ENCODE measurements around the gene GKAP1.
"Not testable (repeated sequence)": the region's sequence is repeated elsewhere in the genome, so short reads cannot be mapped to it uniquely, and the experiment has no call there.

Gene GKAP1

DNA sequence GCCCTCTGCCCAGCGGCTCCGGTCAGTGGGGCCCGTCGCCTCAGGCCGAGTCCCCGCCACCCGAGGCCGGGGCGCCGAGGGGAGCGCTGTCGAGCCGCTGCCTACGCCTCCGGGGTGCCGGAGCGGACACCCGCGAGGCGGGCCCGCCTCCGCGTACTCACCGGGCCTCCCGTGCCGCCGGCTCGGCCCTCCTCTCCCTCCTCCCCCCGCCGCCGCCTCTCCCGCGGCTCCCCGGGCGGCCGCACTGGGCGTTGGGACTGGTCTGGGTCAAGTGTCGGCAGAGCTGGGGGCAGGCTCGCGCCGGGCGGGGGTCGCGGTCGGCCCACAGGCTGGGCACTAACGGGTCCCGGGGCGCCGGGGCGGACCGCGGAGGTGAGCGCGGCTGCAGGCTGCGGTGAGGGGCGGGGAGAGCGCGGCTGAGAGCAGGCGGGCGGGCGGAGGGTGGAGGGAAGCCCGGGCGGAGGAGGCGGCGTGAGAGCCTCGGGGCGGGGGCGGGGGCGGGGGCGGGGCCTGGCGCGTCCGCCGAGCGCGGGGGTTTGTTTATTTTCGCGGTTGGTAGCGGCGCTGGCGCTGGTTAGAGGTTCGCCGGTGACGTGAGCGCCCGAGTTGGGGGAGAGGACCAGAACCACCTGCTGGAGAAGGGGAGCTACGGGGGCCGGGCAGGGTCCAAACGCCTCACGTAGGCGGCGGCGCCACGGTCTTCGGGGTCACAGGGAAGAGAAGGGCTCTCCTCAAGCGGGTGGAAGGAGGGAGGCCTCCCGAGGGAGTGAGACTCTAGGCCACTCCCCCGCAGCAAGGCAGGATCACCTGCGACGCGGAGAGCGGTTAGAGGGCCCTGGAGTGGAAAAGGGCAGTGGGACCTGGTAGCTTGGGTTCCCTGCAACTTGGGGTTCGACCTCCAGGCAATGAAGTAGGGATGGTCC lies at the start of gene GKAP1:
GKAP1 (minus strand) TSS at position 414 of the 923 bp plus-strand sequence. CDS start 11,252 bp downstream, outside the sequence.
- H3K27me3 ChIP-seq (ENCODE audit: control insufficient read depth in 1 of 2, insufficient read depth in 2 of 2, low read length in 2 of 2); H3K9me3 ChIP-seq (ENCODE audit: control insufficient read depth in 2 of 2, low read length in 2 of 2); H3K4me1 ChIP-seq (ENCODE audit: control insufficient read depth, insufficient read depth, low read length); H3K36me3 ChIP-seq (ENCODE audit: control insufficient read depth in 2 of 2, insufficient read depth in 2 of 2, low read length in 2 of 2): not testable (repeated sequence)
- Histone ChIP-seq H3K27ac (ENCODE audit: low read length) (peak within 1 kb of the TSS; percentile 49), H3K4me3 (ENCODE audit: low read length in 2 of 2) (peak within 1 kb of the TSS; percentile 65 to 73), H3K9ac (ENCODE audit: low read length in 2 of 2) (peak within 1 kb of the TSS; percentile 55 to 63)

DNA sequence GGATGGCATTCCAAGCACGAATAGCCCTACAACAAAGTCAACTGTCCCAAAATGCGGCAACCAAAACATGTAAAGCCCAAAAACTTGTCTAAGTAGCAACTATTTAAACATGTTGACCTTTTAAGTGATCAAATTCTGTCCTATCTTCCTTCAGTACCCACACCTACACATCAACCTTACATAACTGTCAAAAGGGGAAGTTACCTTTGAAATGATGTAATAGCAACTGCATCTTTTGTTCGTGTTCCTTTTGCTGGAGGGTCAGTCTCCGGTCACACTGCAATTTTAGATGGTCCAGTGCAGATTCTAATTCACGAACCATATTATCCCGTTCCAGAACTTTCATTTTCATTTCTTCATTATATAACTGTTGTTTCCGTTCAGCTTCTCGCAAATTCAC lies 32.3 kb upstream of the GKAP1 start:
- not testable (repeated sequence) for H3K9ac ChIP-seq (ENCODE audit: low read length in 2 of 2); H3K36me3 ChIP-seq (ENCODE audit: control insufficient read depth in 2 of 2, insufficient read depth in 2 of 2, low read length in 2 of 2); H3K4me1 ChIP-seq (ENCODE audit: control insufficient read depth, insufficient read depth, low read length); H3K27me3 ChIP-seq (ENCODE audit: control insufficient read depth in 1 of 2, insufficient read depth in 2 of 2, low read length in 2 of 2); H3K4me3 ChIP-seq (ENCODE audit: low read length in 2 of 2); H3K27ac ChIP-seq (ENCODE audit: low read length); H3K9me3 ChIP-seq (ENCODE audit: control insufficient read depth in 2 of 2, low read length in 2 of 2)

DNA sequence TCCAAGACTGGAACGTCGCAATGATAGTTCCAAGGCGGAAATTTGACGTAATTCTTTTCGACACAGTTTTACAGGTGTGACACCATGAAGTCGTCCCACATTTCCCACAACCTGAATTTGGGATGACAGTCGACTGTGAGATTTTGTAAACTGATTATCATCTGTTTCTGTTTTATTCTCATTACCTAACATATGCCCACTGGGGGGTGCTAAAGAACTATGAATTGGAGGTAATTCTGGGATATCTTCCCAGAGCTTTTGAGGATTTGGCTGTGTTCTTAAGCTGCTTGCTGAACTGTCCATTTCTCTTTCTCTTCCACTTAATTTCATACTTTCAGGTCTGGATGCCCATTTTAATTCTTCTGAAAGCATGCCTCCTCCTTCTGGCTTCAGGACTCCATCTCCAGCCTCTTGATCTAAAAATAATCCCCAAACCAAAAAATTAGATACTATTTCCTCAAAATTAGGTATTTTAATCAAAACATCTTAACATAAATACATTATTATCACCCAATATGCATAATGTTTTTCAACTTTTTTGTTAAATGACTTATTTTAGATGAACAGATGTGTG lies 19.6 kb upstream of the GKAP1 start:
- H3K9me3 ChIP-seq (ENCODE audit: control insufficient read depth in 2 of 2, low read length in 2 of 2); H3K27ac ChIP-seq (ENCODE audit: low read length); H3K36me3 ChIP-seq (ENCODE audit: control insufficient read depth in 2 of 2, insufficient read depth in 2 of 2, low read length in 2 of 2); H3K9ac ChIP-seq (ENCODE audit: low read length in 2 of 2); H3K4me1 ChIP-seq (ENCODE audit: control insufficient read depth, insufficient read depth, low read length); H3K27me3 ChIP-seq (ENCODE audit: control insufficient read depth in 1 of 2, insufficient read depth in 2 of 2, low read length in 2 of 2); H3K4me3 ChIP-seq (ENCODE audit: low read length in 2 of 2): not testable (repeated sequence)

DNA sequence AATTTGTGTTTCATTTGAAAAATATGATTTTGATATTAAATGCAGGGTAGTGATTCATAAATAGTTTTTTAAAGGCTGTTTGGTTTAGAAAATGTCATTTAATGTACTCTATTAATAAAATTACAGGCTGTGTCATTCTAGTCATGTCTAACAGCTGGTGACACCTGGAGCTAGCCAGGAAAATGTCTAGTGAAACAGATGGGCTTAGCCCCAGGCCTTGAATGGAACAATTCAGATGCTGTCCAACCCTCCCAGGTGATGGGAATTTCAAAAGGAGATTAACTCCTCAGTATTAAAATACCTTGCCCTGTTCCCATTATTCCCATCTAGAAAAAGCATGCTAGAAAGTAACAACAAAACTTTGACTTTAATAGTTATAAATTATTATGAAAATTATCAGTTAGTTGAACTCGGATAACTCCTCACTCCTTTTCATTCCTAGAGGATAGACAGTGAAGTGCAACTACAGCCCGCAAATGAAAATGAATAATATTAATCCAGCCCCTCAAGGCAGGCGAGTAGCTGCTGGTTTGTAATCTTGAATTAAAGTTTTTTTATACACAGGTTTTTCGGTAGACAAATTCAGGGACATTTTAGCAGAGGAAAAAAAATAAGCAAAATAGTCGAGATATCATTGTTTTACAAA lies 13.0 kb upstream of the GKAP1 start:
- not testable (repeated sequence) for H3K4me1 ChIP-seq (ENCODE audit: control insufficient read depth, insufficient read depth, low read length); H3K27ac ChIP-seq (ENCODE audit: low read length); H3K9ac ChIP-seq (ENCODE audit: low read length in 2 of 2); H3K9me3 ChIP-seq (ENCODE audit: control insufficient read depth in 2 of 2, low read length in 2 of 2); H3K36me3 ChIP-seq (ENCODE audit: control insufficient read depth in 2 of 2, insufficient read depth in 2 of 2, low read length in 2 of 2); H3K27me3 ChIP-seq (ENCODE audit: control insufficient read depth in 1 of 2, insufficient read depth in 2 of 2, low read length in 2 of 2); H3K4me3 ChIP-seq (ENCODE audit: low read length in 2 of 2)

DNA sequence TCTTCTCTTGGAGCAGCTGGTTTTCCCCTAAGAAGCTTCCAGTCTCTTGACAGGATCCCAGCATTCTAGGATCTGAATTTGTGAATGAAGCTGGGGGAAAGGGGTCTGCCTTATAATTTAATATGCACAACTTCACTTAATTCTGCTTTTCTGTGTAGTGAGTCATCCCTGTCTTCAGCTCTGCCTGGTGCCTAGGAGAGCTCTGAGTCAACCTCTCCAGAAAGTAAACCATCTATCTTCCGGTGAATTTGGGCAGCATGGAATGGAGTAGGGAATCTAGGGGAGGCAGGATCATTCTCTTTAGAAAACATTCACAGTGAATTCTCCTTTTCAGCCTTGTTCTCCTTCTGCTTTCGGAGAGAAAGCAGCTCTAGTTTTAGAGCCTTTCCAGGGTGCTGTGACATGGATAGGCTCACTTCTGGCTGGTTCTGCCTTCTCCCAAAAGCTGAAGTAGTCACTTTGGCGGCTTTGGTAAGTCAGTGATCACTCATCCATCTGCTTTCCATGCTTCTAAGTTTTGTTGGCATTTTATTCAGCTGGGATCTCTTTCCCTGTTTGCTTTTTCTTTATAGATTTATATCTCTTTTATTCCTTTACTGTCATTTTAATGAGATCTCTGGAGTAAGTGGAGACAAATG lies 7.5 kb upstream of the GKAP1 start:
- not testable (repeated sequence) for H3K4me1 ChIP-seq (ENCODE audit: control insufficient read depth, insufficient read depth, low read length); H3K9ac ChIP-seq (ENCODE audit: low read length in 2 of 2); H3K27ac ChIP-seq (ENCODE audit: low read length); H3K27me3 ChIP-seq (ENCODE audit: control insufficient read depth in 1 of 2, insufficient read depth in 2 of 2, low read length in 2 of 2); H3K4me3 ChIP-seq (ENCODE audit: low read length in 2 of 2); H3K36me3 ChIP-seq (ENCODE audit: control insufficient read depth in 2 of 2, insufficient read depth in 2 of 2, low read length in 2 of 2); H3K9me3 ChIP-seq (ENCODE audit: control insufficient read depth in 2 of 2, low read length in 2 of 2)

GRCh38 chr9:83817011-83817355 lies 586 bp downstream of the GKAP1 start:
- H3K9ac ChIP-seq (ENCODE audit: low read length in 2 of 2) = peak overlapping the region; percentile 55 to 63
- H3K4me1 ChIP-seq (ENCODE audit: control insufficient read depth, insufficient read depth, low read length); H3K27me3 ChIP-seq (ENCODE audit: control insufficient read depth in 1 of 2, insufficient read depth in 2 of 2, low read length in 2 of 2); H3K9me3 ChIP-seq (ENCODE audit: control insufficient read depth in 2 of 2, low read length in 2 of 2); H3K36me3 ChIP-seq (ENCODE audit: control insufficient read depth in 2 of 2, insufficient read depth in 2 of 2, low read length in 2 of 2): not testable (repeated sequence)
- H3K4me3 ChIP-seq (ENCODE audit: low read length in 2 of 2) = peak overlapping the region; percentile 65 to 73
- H3K27ac ChIP-seq (ENCODE audit: low read length) = peak overlapping the region; percentile 49

- H3K9me3 ChIP-seq (ENCODE audit: control insufficient read depth in 2 of 2, low read length in 2 of 2); H3K27me3 ChIP-seq (ENCODE audit: control insufficient read depth in 1 of 2, insufficient read depth in 2 of 2, low read length in 2 of 2); H3K36me3 ChIP-seq (ENCODE audit: control insufficient read depth in 2 of 2, insufficient read depth in 2 of 2, low read length in 2 of 2); H3K4me3 ChIP-seq (ENCODE audit: low read length in 2 of 2); H3K4me1 ChIP-seq (ENCODE audit: control insufficient read depth, insufficient read depth, low read length); H3K27ac ChIP-seq (ENCODE audit: low read length); H3K9ac ChIP-seq (ENCODE audit: low read length in 2 of 2): not testable (repeated sequence)
Measured at GRCh38 chr9:83815120-83815519, 2.4 kb downstream of the GKAP1 start.

DNA sequence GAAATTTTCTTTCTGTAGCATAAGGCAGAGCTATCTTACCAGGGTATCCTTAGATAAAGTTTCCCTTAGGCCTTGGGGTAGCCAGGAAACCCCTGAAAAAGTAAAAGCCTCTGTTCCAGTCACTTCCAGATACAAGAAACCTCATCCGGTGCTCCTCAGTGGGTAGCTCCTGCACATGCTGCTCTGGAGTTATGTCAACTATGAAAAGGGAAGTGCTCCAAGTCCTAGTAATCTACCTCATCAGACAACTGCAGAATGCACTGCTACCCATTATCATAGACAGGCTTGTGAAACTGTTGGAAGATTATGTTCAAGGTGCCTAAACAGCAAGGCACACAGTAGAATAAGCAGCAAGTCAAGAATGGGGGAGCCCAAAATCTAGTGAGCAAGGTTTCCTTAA lies 8.4 kb downstream of the GKAP1 start:
- H3K4me3 ChIP-seq (ENCODE audit: low read length in 2 of 2); H3K9ac ChIP-seq (ENCODE audit: low read length in 2 of 2); H3K27ac ChIP-seq (ENCODE audit: low read length); H3K9me3 ChIP-seq (ENCODE audit: control insufficient read depth in 2 of 2, low read length in 2 of 2); H3K36me3 ChIP-seq (ENCODE audit: control insufficient read depth in 2 of 2, insufficient read depth in 2 of 2, low read length in 2 of 2); H3K4me1 ChIP-seq (ENCODE audit: control insufficient read depth, insufficient read depth, low read length); H3K27me3 ChIP-seq (ENCODE audit: control insufficient read depth in 1 of 2, insufficient read depth in 2 of 2, low read length in 2 of 2): not testable (repeated sequence)

DNA sequence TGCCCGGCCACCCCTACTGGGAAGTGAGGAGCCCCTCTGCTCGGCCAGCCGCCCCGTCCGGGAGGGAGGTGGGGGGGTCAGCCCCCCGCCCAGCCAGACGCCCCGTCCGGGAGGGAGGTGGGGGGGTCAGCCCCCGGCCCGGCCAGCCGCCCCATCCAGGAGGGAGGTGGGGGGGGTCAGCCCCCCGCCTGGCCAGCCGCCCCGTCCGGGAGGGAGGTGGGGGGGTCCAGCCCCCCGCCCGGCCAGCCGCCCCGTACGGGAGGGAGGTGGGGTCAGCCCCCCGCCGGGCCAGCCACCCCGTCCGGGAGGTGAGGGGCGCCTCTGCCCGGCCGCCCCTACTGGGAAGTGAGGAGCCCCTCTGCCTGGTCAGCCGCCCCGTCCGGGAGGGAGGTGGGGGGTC lies 13.1 kb downstream of the GKAP1 start:
- H3K4me3 ChIP-seq (ENCODE audit: low read length in 2 of 2); H3K4me1 ChIP-seq (ENCODE audit: control insufficient read depth, insufficient read depth, low read length); H3K36me3 ChIP-seq (ENCODE audit: control insufficient read depth in 2 of 2, insufficient read depth in 2 of 2, low read length in 2 of 2); H3K9me3 ChIP-seq (ENCODE audit: control insufficient read depth in 2 of 2, low read length in 2 of 2); H3K9ac ChIP-seq (ENCODE audit: low read length in 2 of 2); H3K27me3 ChIP-seq (ENCODE audit: control insufficient read depth in 1 of 2, insufficient read depth in 2 of 2, low read length in 2 of 2); H3K27ac ChIP-seq (ENCODE audit: low read length): not testable (repeated sequence)

GRCh38 chr9:83803941-83804340 lies 13.6 kb downstream of the GKAP1 start:
- not testable (repeated sequence) for H3K9me3 ChIP-seq (ENCODE audit: control insufficient read depth in 2 of 2, low read length in 2 of 2); H3K4me1 ChIP-seq (ENCODE audit: control insufficient read depth, insufficient read depth, low read length); H3K9ac ChIP-seq (ENCODE audit: low read length in 2 of 2); H3K27me3 ChIP-seq (ENCODE audit: control insufficient read depth in 1 of 2, insufficient read depth in 2 of 2, low read length in 2 of 2); H3K4me3 ChIP-seq (ENCODE audit: low read length in 2 of 2); H3K36me3 ChIP-seq (ENCODE audit: control insufficient read depth in 2 of 2, insufficient read depth in 2 of 2, low read length in 2 of 2); H3K27ac ChIP-seq (ENCODE audit: low read length)
